Prostate gland (tissue), 2 donors: ENCODE measurements around the gene LRSAM1.

Experiments
- CTCF ChIP-seq, 4 experiments: fragments of 200-600 bp in 2 of 4; fragments of 450-650 bp in 2 of 4; sonication (generic) in 2 of 4; IDR thresholded peaks; 1 replicate in 3 of 4; 2 replicates in 1 of 4; pipeline ENCODE4 v1.5.1; 2016 to 2019; ENCODE audit warnings: antibody characterized with exemption in 4 of 4, mild to moderate bottlenecking in 2 of 4, moderate library complexity in 2 of 4
- POLR2A ChIP-seq: fragments of 450-650 bp; IDR thresholded peaks from one replicate; pipeline ENCODE4 v1.6.1; 2016; ENCODE audit warnings: antibody characterized with exemption, mild to moderate bottlenecking
- POLR2AphosphoS5 ChIP-seq: sonication (generic); formaldehyde crosslinking; IDR thresholded peaks from one replicate; pipeline ENCODE4 v1.6.1; 2017; ENCODE audit warnings: antibody characterized with exemption

GRCh38 chr9:127498298-127498697 is 47.0 kb downstream of the LRSAM1 start:
- TF ChIP-seq CTCF (IDR thresholded peaks at IDR 0.05) (no peak), POLR2AphosphoS5 (no peak), POLR2A (no peak)
